Hepatocyte (in vitro differentiated cells): ENCODE data around the gene RBM7. TPM values are rescaled to one million over a fixed set of nuclear protein-coding genes. Genes with fewer than 3 reads are reported as not detected.

Experiments used
- DNase-seq: peaks from one replicate; pipeline ENCODE4 v3.0.0-alpha.2; 2016; ENCODE audit warnings: low spot score
- H2AFZ ChIP-seq: fragments of 200-600 bp; sonication (generic); 2 replicates; pipeline ENCODE4 v1.6.0; 2016; ENCODE audit warnings: antibody characterized with exemption, mild to moderate bottlenecking
- H3K27ac ChIP-seq: fragments of 200-600 bp; sonication (generic); 2 replicates; pipeline ENCODE4 v1.5.1; 2016; ENCODE audit warnings: mild to moderate bottlenecking
- H3K27me3 ChIP-seq: fragments of 200-600 bp; sonication (generic); 2 replicates; pipeline ENCODE4 v1.6.1; 2016
- H3K36me3 ChIP-seq: fragments of 200-600 bp; sonication (generic); replicated peaks from 2 replicates; pipeline ENCODE4 v1.5.1; 2016; ENCODE audit warnings: low read depth; ENCODE audit not compliant: insufficient read depth
- H3K4me1 ChIP-seq: fragments of 200-600 bp; sonication (generic); 2 replicates; pipeline ENCODE4 v1.5.1; 2016; ENCODE audit warnings: mild to moderate bottlenecking, moderate library complexity; ENCODE audit not compliant: insufficient read depth
- H3K4me2 ChIP-seq: fragments of 200-600 bp; sonication (generic); 2 replicates; pipeline ENCODE4 v1.6.0; 2016
- H3K4me3 ChIP-seq: fragments of 200-600 bp; sonication (generic); 2 replicates; pipeline ENCODE4 v1.5.1; 2016; ENCODE audit warnings: mild to moderate bottlenecking
- H3K79me2 ChIP-seq: fragments of 200-600 bp; sonication (generic); 2 replicates; pipeline ENCODE4 v1.6.0; 2017; ENCODE audit warnings: mild to moderate bottlenecking
- H3K9me2 ChIP-seq: fragments of 200-600 bp; sonication (generic); replicated peaks from 2 replicates; pipeline ENCODE4 v1.6.0; 2017; ENCODE audit warnings: mild to moderate bottlenecking; ENCODE audit not compliant: insufficient read depth
- H3K9me3 ChIP-seq: fragments of 200-600 bp; sonication (generic); 2 replicates; pipeline ENCODE4 v1.5.1; 2016; ENCODE audit warnings: low read depth, mild to moderate bottlenecking
- H4K20me1 ChIP-seq: fragments of 200-600 bp; sonication (generic); 2 replicates; pipeline ENCODE4 v1.6.0; 2016; ENCODE audit warnings: mild to moderate bottlenecking; ENCODE audit not compliant: insufficient read depth, poor library complexity, severe bottlenecking
- CTCF ChIP-seq: fragments of 200-600 bp; sonication (generic); IDR thresholded peaks from 2 replicates; pipeline ENCODE4 v1.5.1; 2016; ENCODE audit warnings: antibody characterized with exemption, mild to moderate bottlenecking; ENCODE audit not compliant: poor library complexity
- EZH2 ChIP-seq: fragments of 200-600 bp; sonication (generic); IDR thresholded peaks from 2 replicates; pipeline ENCODE4 v1.6.1; 2016; ENCODE audit warnings: antibody characterized with exemption, mild to moderate bottlenecking, borderline replicate concordance
- EZH2phosphoT487 ChIP-seq: fragments of 200-600 bp; sonication (generic); IDR thresholded peaks from one replicate; pipeline ENCODE4 v1.6.1; 2018; ENCODE audit warnings: antibody characterized with exemption, mild to moderate bottlenecking, low read depth, moderate library complexity; ENCODE audit not compliant: unreplicated experiment, severe bottlenecking
- WGBS: methylation state at CpG from one replicate; pipeline ENCODE4 v1.1.6; 2016; ENCODE audit warnings: low lambda C conversion rate; ENCODE audit errors: missing lambda C conversion rate; 5-methylcytosine and 5-hydroxymethylcytosine counted together
- polyA plus RNA-seq: library from polyadenylated mRNA; unstranded; fragments of >200 nt; fragmentation: Nextera tagmentation; extraction: Ambion mirVana; gene quantifications from 2 replicates; pipeline ENCODE4 v1.2.1, GENCODE V29; 2016
- total RNA-seq: library from RNA; depleted of rRNA; stranded (reverse); fragments of >200 nt; gene quantifications from 2 replicates; pipeline ENCODE4 v1.2.3, GENCODE V29; 2014

The RBM7 gene
- total and polyA plus RNA-seq, 2 experiments from 2014 or later, result 36.2 to 49.2 TPM

- TF ChIP-seq EZH2phosphoT487, result no peak
- no peak for TF ChIP-seq CTCF
- no peak for TF ChIP-seq EZH2
- 33% methylated on average over 4 of the region's 4 CpGs for WGBS
- no peaks in the 10 kb centered on the region for H3K9me3 ChIP-seq
- no peaks in the 10 kb centered on the region for H3K36me3 ChIP-seq
- no peaks in the 10 kb centered on the region for H3K79me2 ChIP-seq
- H3K4me3 ChIP-seq, result no peak overlapping the region
- H2AFZ ChIP-seq, result no peak overlapping the region
- no peaks in the 10 kb centered on the region for H4K20me1 ChIP-seq
- DNase-seq, result no peak
- H3K27ac ChIP-seq, result no peak overlapping the region
- H3K4me2 ChIP-seq, result no peak overlapping the region
- no peaks in the 10 kb centered on the region for H3K9me2 ChIP-seq
- H3K4me1 ChIP-seq, result no peaks in the 10 kb centered on the region
- no peaks in the 10 kb centered on the region for H3K27me3 ChIP-seq
These were observed 32.9 kb downstream of the RBM7 start for GRCh38 chr11:114433376-114433775.

DNA sequence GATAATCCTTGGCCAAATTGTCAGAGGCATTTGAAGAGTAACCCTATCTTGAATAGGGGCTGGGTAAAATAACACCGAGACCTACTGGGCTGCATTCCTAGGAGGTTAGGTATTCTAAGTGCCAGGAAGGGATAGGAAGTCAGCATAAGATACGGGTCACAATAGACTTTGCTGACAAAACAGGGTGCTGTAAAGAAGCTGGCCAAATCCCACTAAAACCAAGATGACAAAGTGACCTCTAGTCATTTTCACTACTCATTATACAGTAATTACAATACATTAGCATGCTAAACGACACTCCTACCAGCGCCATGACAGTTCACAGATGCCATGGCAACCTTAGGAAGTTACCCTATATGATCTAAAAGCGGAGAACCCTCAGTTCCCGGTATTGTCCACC lies 37.8 kb downstream of the RBM7 start:
- Histone ChIP-seq H4K20me1 (no peaks in the 10 kb centered on the region), H3K9me3 (no peaks in the 10 kb centered on the region), H3K36me3 (no peaks in the 10 kb centered on the region), H3K4me2 (peak overlapping the region; percentile 70), H2AFZ (no peak overlapping the region), H3K4me3 (no peak overlapping the region), H3K27ac (peak overlapping the region; percentile 13), H3K79me2 (peaks cover 29% of the 10 kb centered on the region), H3K9me2 (no peaks in the 10 kb centered on the region), H3K4me1 (peaks cover 20% of the 10 kb centered on the region), H3K27me3 (no peaks in the 10 kb centered on the region)
- TF ChIP-seq EZH2phosphoT487 (no peak), CTCF (no peak), EZH2 (no peak)
- peak; percentile 13 for DNase-seq
- 37% methylated on average over 6 of the region's 6 CpGs for WGBS

DNA sequence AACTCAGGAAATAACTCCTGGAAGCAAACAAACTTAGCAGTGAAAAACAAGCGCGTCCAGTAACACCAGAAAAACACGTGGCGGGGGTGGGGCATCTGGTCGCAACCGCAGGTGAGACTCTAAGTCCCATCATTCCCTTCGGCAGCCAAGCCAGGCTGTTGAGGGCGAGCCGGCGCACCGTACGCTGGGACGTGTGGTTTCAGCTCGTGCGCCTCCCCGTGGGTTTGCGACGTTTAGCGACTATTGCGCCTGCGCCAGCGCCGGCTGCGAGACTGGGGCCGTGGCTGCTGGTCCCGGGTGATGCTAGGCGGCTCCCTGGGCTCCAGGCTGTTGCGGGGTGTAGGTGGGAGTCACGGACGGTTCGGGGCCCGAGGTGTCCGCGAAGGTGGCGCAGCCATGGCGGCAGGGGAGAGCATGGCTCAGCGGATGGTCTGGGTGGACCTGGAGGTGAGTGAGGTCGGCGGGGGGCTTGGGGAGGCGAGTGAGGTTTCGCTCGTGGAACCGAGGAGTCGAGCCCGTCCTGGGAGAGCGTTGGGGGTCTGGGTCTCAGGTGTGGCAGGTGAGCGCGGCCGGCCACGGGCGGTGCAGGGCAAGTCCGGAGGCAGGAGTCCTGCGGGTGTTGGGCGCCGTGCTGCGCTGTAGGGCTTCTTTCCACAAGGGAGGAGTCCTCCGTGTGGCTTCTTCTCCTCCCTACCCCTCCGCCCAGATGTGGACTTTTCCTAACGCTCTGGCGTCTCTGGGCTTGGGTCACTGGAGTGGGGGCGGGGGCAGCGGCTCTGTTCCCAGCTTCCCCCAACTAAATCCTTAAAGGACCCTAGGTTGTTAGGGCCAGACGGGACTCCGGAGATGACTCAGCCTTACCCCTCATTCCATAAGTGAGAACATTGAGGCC lies 39.0 kb downstream of the RBM7 start, which contains the start of gene REXO2:
Gene REXO2 (plus strand): TSS at position 239 of the 892 bp plus-strand sequence. CDS start 62 bp downstream, at position 301.
- no peaks in the 10 kb centered on the region for H3K27me3 ChIP-seq
- under 1% methylated on average over 58 of the region's 64 CpGs for WGBS
- peak within 1 kb of the TSS; percentile 76 for H3K27ac ChIP-seq
- H4K20me1 ChIP-seq, result no peaks in the 10 kb centered on the region
- H3K36me3 ChIP-seq, result no peaks in the 10 kb centered on the region
- no peaks in the 10 kb centered on the region for H3K9me3 ChIP-seq
- peak within 1 kb of the TSS; percentile 53 for H3K4me3 ChIP-seq
- peaks cover 41% of the 10 kb centered on the region for H3K79me2 ChIP-seq
- no peak for TF ChIP-seq EZH2
- no peak for TF ChIP-seq EZH2phosphoT487
- no peak for TF ChIP-seq CTCF
- peaks cover 20% of the 10 kb centered on the region for H3K4me1 ChIP-seq
- DNase-seq, result peak; percentile 98
- peak within 1 kb of the TSS; percentile 59 for H2AFZ ChIP-seq
- peak within 1 kb of the TSS; percentile 78 for H3K4me2 ChIP-seq
- H3K9me2 ChIP-seq, result no peaks in the 10 kb centered on the region
